B cell (primary cell): ENCODE results near the gene NRDC. TPM values are rescaled to one million over a fixed set of nuclear protein-coding genes. Genes with fewer than 3 reads are reported as not detected.

Experiments used
- ATAC-seq: fragments of 200-7000 bp; cut with Tn5 transposase; one replicate; pipeline ENCODE4 v1.10.0; 2021; ENCODE audit warnings: low read depth, mild to moderate bottlenecking, moderate number of reproducible peaks, moderate library complexity
- CTCF ChIA-PET: fragments of 350-600 bp; sonication (Branson Sonifier 250); formaldehyde crosslinking; loops from one replicate; lab custom pipeline; 2021; ENCODE audit warnings: antibody characterized with exemption, inconsistent platforms; lab: Charles Lee
- POLR2A ChIA-PET: fragments of 350-600 bp; sonication (Branson Sonifier 250); formaldehyde crosslinking; loops from one replicate; lab custom pipeline; 2021; ENCODE audit warnings: antibody characterized with exemption; lab: Charles Lee
- DNase-seq: peaks from one replicate; pipeline ENCODE4 v3.0.0; 2013
- H2AFZ ChIP-seq: 2 replicates; pipeline ENCODE4 v1.6.1; 2012; ENCODE audit warnings: mild to moderate bottlenecking, low read depth, low read length; ENCODE audit not compliant: insufficient read depth, poor library complexity, severe bottlenecking
- H3K27ac ChIP-seq, 2 donors: 1 replicate in 1 of 2; 2 replicates in 1 of 2; pipeline ENCODE4 v1.5.1; 2012 to 2013; ENCODE audit warnings: low read length in 2 of 2, mild to moderate bottlenecking in 2 of 2, moderate library complexity in 1 of 2
- H3K27me3 ChIP-seq, 4 experiments: fragments of 200-600 bp in 1 of 4; sonication (generic) in 1 of 4; replicated peaks in 1 of 4; 1 replicate in 2 of 4; 2 replicates in 2 of 4; pipeline versions ENCODE4 v1.6.1 to v1.7.0; 2013 to 2016; ENCODE audit warnings: low read length in 3 of 4, mild to moderate bottlenecking in 2 of 4, mixed read lengths in 1 of 4, moderate library complexity in 1 of 4; ENCODE audit not compliant: insufficient read depth in 4 of 4, control insufficient read depth in 3 of 4; ENCODE audit errors: control extremely low read depth in 1 of 4
- H3K36me3 ChIP-seq, 2 experiments: replicated peaks in 1 of 2; 1 replicate in 1 of 2; 2 replicates in 1 of 2; pipeline versions ENCODE4 v1.6.1 to v1.7.1; 2013; ENCODE audit warnings: low read length in 1 of 2; ENCODE audit not compliant: insufficient read depth in 2 of 2, control insufficient read depth in 1 of 2; ENCODE audit errors: control extremely low read depth in 1 of 2, extremely low read depth in 1 of 2
- H3K4me1 ChIP-seq, 2 donors: fragments of 200-600 bp in 1 of 2; sonication (generic) in 1 of 2; 1 replicate in 1 of 2; 2 replicates in 1 of 2; pipeline versions ENCODE4 v1.5.1 to v1.6.1; 2013 to 2017; ENCODE audit warnings: low read length in 2 of 2; ENCODE audit not compliant: control insufficient read depth in 2 of 2, insufficient read depth in 2 of 2
- H3K4me2 ChIP-seq: replicated peaks from 2 replicates; pipeline ENCODE3; 2012; ENCODE audit warnings: mild to moderate bottlenecking, low read depth, low read length; ENCODE audit not compliant: poor library complexity, severe bottlenecking
- H3K4me3 ChIP-seq, 5 experiments: fragments of 200-600 bp in 1 of 5; sonication (generic) in 1 of 5; 1 replicate in 3 of 5; 2 replicates in 2 of 5; pipeline versions ENCODE4 v1.5.1 to v1.7.0; 2011 to 2016; ENCODE audit warnings: low read length in 4 of 5, mild to moderate bottlenecking in 4 of 5, low read depth in 2 of 5, control low read depth in 1 of 5, moderate library complexity in 1 of 5; ENCODE audit not compliant: insufficient read depth in 1 of 5; ENCODE audit errors: control extremely low read depth in 1 of 5, extremely low read depth in 1 of 5
- H3K79me2 ChIP-seq: fragments of 200-600 bp; sonication (generic); one replicate; pipeline ENCODE4 v1.6.0; 2016; ENCODE audit warnings: low read length; ENCODE audit not compliant: control insufficient read depth, insufficient read depth
- H3K9ac ChIP-seq: fragments of 200-600 bp; sonication (generic); 2 replicates; pipeline ENCODE4 v1.6.1; 2017; ENCODE audit warnings: mild to moderate bottlenecking, low read length, moderate library complexity
- H3K9me3 ChIP-seq, 3 donors: one replicate each; pipeline versions ENCODE4 v1.6.1 to v1.7.1; 2013; ENCODE audit warnings: low read length in 2 of 3; ENCODE audit not compliant: control insufficient read depth in 2 of 3, insufficient read depth in 1 of 3; ENCODE audit errors: control extremely low read depth in 1 of 3
- H4K20me1 ChIP-seq: 2 replicates; pipeline ENCODE4 v1.6.0; 2012; ENCODE audit warnings: mild to moderate bottlenecking, low read length; ENCODE audit not compliant: insufficient read depth, control insufficient read depth, poor library complexity, severe bottlenecking
- H3K27ac Mint-ChIP-seq: one replicate; pipeline ENCODE4 v1.8.0; 2021; ENCODE audit warnings: mixed read lengths
- H3K27me3 Mint-ChIP-seq: one replicate; pipeline ENCODE4 v1.8.0; 2021; ENCODE audit warnings: mixed read lengths
- H3K4me1 Mint-ChIP-seq: one replicate; pipeline ENCODE4 v1.8.0; 2021; ENCODE audit warnings: mixed read lengths
- H3K4me3 Mint-ChIP-seq: one replicate; pipeline ENCODE4 v1.8.0; 2021; ENCODE audit warnings: mixed read lengths
- H3K9me3 Mint-ChIP-seq: one replicate; pipeline ENCODE4 v1.8.0; 2022; ENCODE audit warnings: mixed read lengths; ENCODE audit not compliant: insufficient read depth
- CTCF ChIP-seq: fragments of 200-600 bp; IDR thresholded peaks from one replicate; pipeline ENCODE4 v1.8.0; 2022; ENCODE audit warnings: antibody characterized with exemption, mild to moderate bottlenecking
- EZH2 ChIP-seq: IDR thresholded peaks from 2 replicates; pipeline ENCODE4 v1.6.1; 2012; ENCODE audit warnings: borderline replicate concordance, low read depth, mild to moderate bottlenecking, moderate library complexity, low read length; ENCODE audit not compliant: insufficient read depth, poor library complexity, severe bottlenecking
- WGBS: methylation state at CpG from one replicate; pipeline ENCODE4 v1.1.5; 2013; ENCODE audit warnings: missing lambda C conversion rate; ENCODE audit not compliant: insufficient coverage; 5-methylcytosine and 5-hydroxymethylcytosine counted together
- intact Hi-C: fragments of 100-400 bp; cut with micrococcal nuclease; formaldehyde crosslinking; loops from one replicate; pipeline ENCODE4 v1.10.0; 2022
- polyA plus RNA-seq: library from polyadenylated mRNA; depleted of rRNA; stranded (reverse); fragments of >200 nt; gene quantifications from 2 replicates; pipeline ENCODE4 v1.2.3, GENCODE V29; 2012
- total RNA-seq, 2 donors: library from RNA; stranded (reverse); fragments of 120-200 nt in 1 of 2; gene quantifications; 1 replicate in 1 of 2; 2 replicates in 1 of 2; pipeline versions ENCODE4 v1.2.3 to v1.2.4, GENCODE V29; 2013 to 2022

Gene NRDC
- total and polyA plus RNA-seq, 2 donors (not counting 1 experiment from before 2014, with no cell fraction given), result 55.3 to 154 TPM

GRCh38 chr1:51924455-51924854 is 45.9 kb upstream of the NRDC start:
- Histone ChIP-seq H3K4me1 (no peaks in the 10 kb centered on the region), H3K27me3 (peaks cover 0 to 3% (median 0%) of the 10 kb centered on the region in 4 experiments), H3K27ac (no peak overlapping the region), H2AFZ (no peak overlapping the region), H3K79me2 (no peaks in the 10 kb centered on the region), H4K20me1 (no peaks in the 10 kb centered on the region), H3K9me3 (no peaks in the 10 kb centered on the region), H3K36me3 (no peaks in the 10 kb centered on the region), H3K9ac (no peak overlapping the region), H3K4me3 (no peak overlapping the region), H3K4me2 (no peak overlapping the region)
- no peaks in the 10 kb centered on the region for H3K4me1 Mint-ChIP-seq
- peaks cover 26% of the 10 kb centered on the region for H3K27me3 Mint-ChIP-seq
- ChIA-PET POLR2A (no interaction called here), CTCF (no interaction called here)
- H3K9me3 Mint-ChIP-seq, result no peaks in the 10 kb centered on the region
- intact Hi-C loops, result no loop called here
- ATAC-seq (no peak), DNase-seq (no peak)
- no peak overlapping the region for H3K27ac Mint-ChIP-seq
- TF ChIP-seq EZH2 (no peak), CTCF (no peak)
- H3K4me3 Mint-ChIP-seq, result no peak overlapping the region
- WGBS, result no CpG with 5 or more reads among the region's 1 CpG

- H3K4me2 ChIP-seq, result no peak overlapping the region
- no peaks in the 10 kb centered on the region for H3K36me3 ChIP-seq
- WGBS, result 100% methylated on average over 2 of the region's 3 CpGs
- Mint-ChIP-seq H3K4me1 (no peaks in the 10 kb centered on the region), H3K27me3 (peaks cover 25% of the 10 kb centered on the region), H3K27ac (no peak overlapping the region), H3K4me3 (no peak overlapping the region), H3K9me3 (no peaks in the 10 kb centered on the region)
- H3K27ac ChIP-seq, result no peak overlapping the region
- no peak overlapping the region for H3K9ac ChIP-seq
- no peak for DNase-seq
- no peaks in the 10 kb centered on the region for H3K79me2 ChIP-seq
- intact Hi-C loops, result no loop called here
- no peaks in the 10 kb centered on the region for H3K4me1 ChIP-seq
- H3K9me3 ChIP-seq, result no peaks in the 10 kb centered on the region
- H4K20me1 ChIP-seq, result no peaks in the 10 kb centered on the region
- POLR2A ChIA-PET, result no interaction called here
- no peak overlapping the region for H2AFZ ChIP-seq
- H3K4me3 ChIP-seq, result no peak overlapping the region
- peaks cover 0 to 6% (median under 1%) of the 10 kb centered on the region in 4 experiments for H3K27me3 ChIP-seq
- no peak for ATAC-seq
- TF ChIP-seq CTCF (no peak), EZH2 (no peak)
- CTCF ChIA-PET, result no interaction called here
Measured at GRCh38 chr1:51922040-51922439, 43.5 kb upstream of the NRDC start.
